Osteoblast (primary cell): ENCODE data around the gene GLRX5. TPM values are rescaled to one million over a fixed set of nuclear protein-coding genes. Genes with fewer than 3 reads are reported as not detected.
A peak's percentile ranks its signal among the peaks of the same experiment; 100 is the strongest.

Experiments used
- DNase-seq: peaks from one replicate; pipeline ENCODE4 v3.0.0; 2011; ENCODE audit warnings: low spot score, mixed read lengths; ENCODE audit not compliant: insufficient read length; ENCODE audit errors: missing footprints
- H2AFZ ChIP-seq: 2 replicates; pipeline ENCODE4 v1.6.0; 2011; ENCODE audit warnings: mild to moderate bottlenecking, low read length
- H3K27ac ChIP-seq: 2 replicates; pipeline ENCODE4 v1.5.1; 2011; ENCODE audit warnings: mild to moderate bottlenecking, low read depth, low read length, moderate library complexity
- H3K27me3 ChIP-seq: 2 replicates; pipeline ENCODE4 v1.6.0; 2012; ENCODE audit warnings: mild to moderate bottlenecking, control low read depth, inconsistent platforms, low read length, moderate library complexity; ENCODE audit not compliant: insufficient read depth
- H3K36me3 ChIP-seq: 2 replicates; pipeline ENCODE4 v1.5.1; 2011; ENCODE audit warnings: mild to moderate bottlenecking, low read length, control low read depth, moderate library complexity; ENCODE audit not compliant: insufficient read depth
- H3K4me1 ChIP-seq: 2 replicates; pipeline ENCODE4 v1.5.1; 2011; ENCODE audit warnings: mild to moderate bottlenecking, low read length, control low read depth, moderate library complexity; ENCODE audit not compliant: insufficient read depth
- H3K4me2 ChIP-seq: 2 replicates; pipeline ENCODE4 v1.6.0; 2011; ENCODE audit warnings: mild to moderate bottlenecking, low read length; ENCODE audit not compliant: insufficient read depth
- H3K4me3 ChIP-seq: fragments of 200-600 bp; sonication (generic); 3 replicates; pipeline ENCODE4 v1.5.1; 2012; ENCODE audit warnings: mild to moderate bottlenecking, low read length, inconsistent platforms; ENCODE audit not compliant: insufficient read depth
- H3K79me2 ChIP-seq: 2 replicates; pipeline ENCODE4 v1.6.0; 2012; ENCODE audit warnings: mild to moderate bottlenecking, low read length, control low read depth, inconsistent platforms; ENCODE audit not compliant: insufficient read depth
- H3K9me3 ChIP-seq: 2 replicates; pipeline ENCODE4 v1.5.1; 2011; ENCODE audit warnings: low read depth, low read length, control low read depth
- H4K20me1 ChIP-seq: 2 replicates; pipeline ENCODE4 v1.6.0; 2012; ENCODE audit warnings: mild to moderate bottlenecking, low read length, control low read depth; ENCODE audit not compliant: insufficient read depth
- CTCF ChIP-seq: IDR thresholded peaks from 2 replicates; pipeline ENCODE4 v1.5.1; 2011; ENCODE audit warnings: mild to moderate bottlenecking, low read depth, low read length, moderate library complexity; ENCODE audit errors: extremely low read depth
- total RNA-seq: library from RNA; depleted of rRNA; stranded (reverse); fragments of >200 nt; gene quantifications from 2 replicates; pipeline ENCODE4 v1.2.3, GENCODE V29; 2012

The GLRX5 gene
- total RNA-seq, result 19.9 and 22.7 TPM in 2 replicates

DNA sequence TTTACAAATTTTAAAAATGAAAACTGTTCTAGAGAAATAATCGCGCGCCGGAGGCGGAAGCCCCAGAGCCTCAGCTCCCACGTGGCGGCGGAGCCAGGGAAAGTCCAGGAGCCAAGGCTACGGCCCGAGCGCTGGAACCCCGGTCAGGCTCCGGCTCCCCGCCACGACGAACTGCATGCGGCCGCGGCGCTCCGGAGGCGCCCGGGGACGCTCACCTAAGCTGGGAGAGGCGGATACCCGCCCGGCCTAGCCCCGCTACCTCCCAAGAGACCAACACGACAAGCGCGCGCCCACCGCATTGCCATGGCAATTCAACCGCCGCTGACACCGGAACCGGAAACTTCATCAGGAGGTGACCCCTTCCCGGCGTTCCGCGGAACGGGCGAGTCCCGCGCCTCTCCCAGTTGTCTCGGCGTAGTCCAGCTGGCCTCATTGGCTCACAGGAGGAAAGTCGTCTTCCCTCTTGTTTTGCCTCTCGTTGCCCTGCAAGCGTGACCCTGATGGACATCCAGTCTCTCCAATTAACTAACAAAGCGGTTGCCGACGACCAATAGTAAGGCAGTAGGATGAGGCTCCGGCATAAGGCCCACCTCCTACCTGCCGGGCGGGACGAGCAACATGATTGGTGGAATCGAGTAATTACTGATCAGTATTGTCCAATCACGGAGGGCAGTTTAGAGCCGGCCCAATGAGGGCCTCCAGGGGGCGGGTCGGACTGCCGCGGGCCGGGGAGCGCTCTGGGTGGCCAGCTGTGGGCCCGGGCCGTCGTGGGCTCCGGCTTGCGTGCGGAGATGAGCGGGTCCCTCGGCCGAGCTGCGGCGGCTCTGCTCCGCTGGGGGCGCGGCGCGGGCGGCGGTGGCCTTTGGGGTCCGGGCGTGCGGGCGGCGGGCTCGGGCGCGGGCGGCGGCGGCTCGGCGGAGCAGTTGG lies at the start of gene GLRX5:
Gene GLRX5 (plus strand): TSS at position 752 of the 927 bp plus-strand sequence. CDS start 40 bp downstream, at position 792.
- H3K9me3 ChIP-seq, result no peaks in the 10 kb centered on the region
- H4K20me1 ChIP-seq, result peaks cover 31% of the 10 kb centered on the region
- H3K27ac ChIP-seq, result peak within 1 kb of the TSS; percentile 94
- peak within 1 kb of the TSS; percentile 81 for H3K4me3 ChIP-seq
- peak; percentile 100 for DNase-seq
- peaks cover 50% of the 10 kb centered on the region for H3K4me1 ChIP-seq
- no peaks in the 10 kb centered on the region for H3K27me3 ChIP-seq
- peak within 1 kb of the TSS; percentile 77 for H2AFZ ChIP-seq
- no peak for TF ChIP-seq CTCF
- peak within 1 kb of the TSS; percentile 94 for H3K4me2 ChIP-seq
- peaks cover 88% of the 10 kb centered on the region for H3K79me2 ChIP-seq
- no peaks in the 10 kb centered on the region for H3K36me3 ChIP-seq

- H2AFZ ChIP-seq, result no peak overlapping the region
- no peak overlapping the region for H3K27ac ChIP-seq
- no peak overlapping the region for H3K4me2 ChIP-seq
- H3K27me3 ChIP-seq, result no peaks in the 10 kb centered on the region
- no peak for DNase-seq
- TF ChIP-seq CTCF, result no peak
- no peaks in the 10 kb centered on the region for H3K36me3 ChIP-seq
- H3K4me1 ChIP-seq, result peaks cover 22% of the 10 kb centered on the region
- H3K79me2 ChIP-seq, result peaks cover 6% of the 10 kb centered on the region
- no peak overlapping the region for H3K4me3 ChIP-seq
- H3K9me3 ChIP-seq, result no peaks in the 10 kb centered on the region
- no peaks in the 10 kb centered on the region for H4K20me1 ChIP-seq
These were observed 49.5 kb upstream of the GLRX5 start for GRCh38 chr14:95485222-95485819.

DNA sequence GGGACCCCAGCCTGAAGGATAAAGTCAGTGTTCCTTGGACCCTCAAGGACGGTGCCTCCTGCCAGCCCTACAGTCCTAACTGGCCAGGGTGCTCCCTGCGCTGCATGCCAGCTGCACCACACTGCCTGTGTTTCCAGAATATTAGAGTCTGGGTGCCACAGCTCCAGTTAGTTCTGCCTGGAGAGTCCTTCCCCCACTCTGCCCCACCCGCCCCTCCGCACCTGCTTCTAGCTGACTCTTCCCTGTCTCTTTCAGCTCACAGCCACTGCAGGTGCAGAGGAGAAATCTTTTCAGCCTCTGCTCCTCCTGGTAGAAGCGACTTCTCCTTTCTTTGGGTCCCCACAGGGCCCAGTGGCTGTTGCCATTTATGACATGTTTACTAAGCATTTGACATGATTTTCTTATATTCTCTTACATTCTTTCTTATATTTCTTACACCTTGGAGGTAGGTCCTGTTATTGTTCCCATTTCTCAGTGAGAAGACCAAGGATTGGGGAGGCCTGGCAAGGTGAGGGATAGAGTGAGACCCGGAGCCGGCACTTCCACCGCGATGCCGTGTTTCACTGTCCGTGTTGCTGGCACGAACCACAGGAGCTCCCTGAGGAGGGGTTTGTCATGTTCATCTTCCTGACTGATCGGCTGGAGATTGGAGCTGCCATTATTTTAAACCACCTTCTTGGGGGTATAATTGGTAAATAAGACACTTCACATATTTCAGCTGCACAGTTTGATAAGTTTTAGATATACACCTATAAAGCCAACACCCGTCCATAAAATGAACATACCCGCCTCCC lies 47.8 kb upstream of the GLRX5 start:
- Histone ChIP-seq H3K9me3 (no peaks in the 10 kb centered on the region), H2AFZ (no peak overlapping the region), H3K4me2 (no peak overlapping the region), H3K36me3 (no peaks in the 10 kb centered on the region), H3K4me1 (peaks cover 19% of the 10 kb centered on the region), H3K4me3 (no peak overlapping the region), H3K79me2 (peaks cover 12% of the 10 kb centered on the region), H3K27me3 (no peaks in the 10 kb centered on the region), H3K27ac (no peak overlapping the region), H4K20me1 (no peaks in the 10 kb centered on the region)
- no peak for TF ChIP-seq CTCF
- no peak for DNase-seq
